Neural progenitor cell (in vitro differentiated cells): ENCODE measurements around the gene KRT72. TPM values are rescaled to one million over a fixed set of nuclear protein-coding genes. Genes with fewer than 3 reads are reported as not detected.

Source experiments
- DNase-seq: peaks from one replicate; pipeline ENCODE4 v3.0.0-alpha.2; 2016; ENCODE audit warnings: low spot score
- H2AFZ ChIP-seq: fragments of 200-600 bp; sonication (generic); replicated peaks from 2 replicates; pipeline ENCODE4 v1.6.1; 2016; ENCODE audit warnings: antibody characterized with exemption
- H3F3A ChIP-seq: fragments of 200-600 bp; sonication (generic); 2 replicates; pipeline ENCODE4 v1.6.1; 2016; ENCODE audit warnings: antibody characterized with exemption, low read depth
- H3K27ac ChIP-seq: fragments of 200-600 bp; sonication (generic); 2 replicates; pipeline ENCODE4 v1.5.1; 2016; ENCODE audit warnings: mild to moderate bottlenecking
- H3K27me3 ChIP-seq: fragments of 200-600 bp; sonication (generic); 2 replicates; pipeline ENCODE4 v1.6.1; 2016; ENCODE audit warnings: mild to moderate bottlenecking, moderate library complexity
- H3K36me3 ChIP-seq: fragments of 200-600 bp; sonication (generic); 2 replicates; pipeline ENCODE4 v1.5.1; 2016
- H3K4me1 ChIP-seq: fragments of 200-600 bp; sonication (generic); 2 replicates; pipeline ENCODE4 v1.6.1; 2016; ENCODE audit warnings: mixed run types
- H3K4me2 ChIP-seq: fragments of 200-600 bp; sonication (generic); 2 replicates; pipeline ENCODE4 v1.6.1; 2016
- H3K4me3 ChIP-seq: fragments of 200-600 bp; sonication (generic); 2 replicates; pipeline ENCODE4 v1.5.1; 2016
- H3K79me2 ChIP-seq: fragments of 200-600 bp; sonication (generic); 2 replicates; pipeline ENCODE4 v1.6.1; 2016; ENCODE audit warnings: low read depth
- H3K9ac ChIP-seq: fragments of 200-600 bp; sonication (generic); 2 replicates; pipeline ENCODE4 v1.6.1; 2016
- H3K9me3 ChIP-seq: fragments of 200-600 bp; sonication (generic); 2 replicates; pipeline ENCODE4 v1.5.1; 2016; ENCODE audit warnings: low read depth
- H4K20me1 ChIP-seq: fragments of 200-600 bp; sonication (generic); 2 replicates; pipeline ENCODE4 v1.6.1; 2016; ENCODE audit warnings: low read depth
- H3K27ac Mint-ChIP-seq: 3 replicates; pipeline ENCODE4 v1.8.0; 2021; ENCODE audit warnings: mixed read lengths
- H3K27me3 Mint-ChIP-seq: 2 replicates; pipeline ENCODE4 v1.8.0; 2022; ENCODE audit warnings: low read depth, mild to moderate bottlenecking, inconsistent platforms, moderate library complexity, mixed read lengths; ENCODE audit not compliant: insufficient read depth
- H3K36me3 Mint-ChIP-seq: 3 replicates; pipeline ENCODE4 v1.8.0; 2021; ENCODE audit warnings: mixed read lengths
- H3K4me1 Mint-ChIP-seq: 3 replicates; pipeline ENCODE4 v1.8.0; 2021; ENCODE audit warnings: mixed read lengths
- H3K4me3 Mint-ChIP-seq: 3 replicates; pipeline ENCODE4 v1.8.0; 2021; ENCODE audit warnings: mild to moderate bottlenecking, moderate library complexity, mixed read lengths
- H3K9me3 Mint-ChIP-seq: 3 replicates; pipeline ENCODE4 v1.8.0; 2020; ENCODE audit warnings: mixed read lengths
- CTCF ChIP-seq: fragments of 200-600 bp; sonication (generic); IDR thresholded peaks from 2 replicates; pipeline ENCODE4 v1.5.1; 2017; ENCODE audit warnings: antibody characterized with exemption, mild to moderate bottlenecking
- EZH2 ChIP-seq: fragments of 200-600 bp; sonication (generic); IDR thresholded peaks from 2 replicates; pipeline ENCODE4 v1.6.1; 2017; ENCODE audit warnings: antibody characterized with exemption, mild to moderate bottlenecking, moderate library complexity
- EZH2phosphoT487 ChIP-seq: fragments of 200-600 bp; sonication (generic); IDR thresholded peaks from 2 replicates; pipeline ENCODE4 v1.6.1; 2017; ENCODE audit warnings: antibody characterized with exemption
- total RNA-seq: library from RNA; depleted of rRNA; stranded (reverse); fragments of >200 nt; gene quantifications from 2 replicates; pipeline ENCODE4 v1.2.3, GENCODE V29; 2015; ENCODE audit warnings: low replicate concordance

KRT72 gene
- total RNA-seq, 1 donor from 2014 or later = not detected

DNA sequence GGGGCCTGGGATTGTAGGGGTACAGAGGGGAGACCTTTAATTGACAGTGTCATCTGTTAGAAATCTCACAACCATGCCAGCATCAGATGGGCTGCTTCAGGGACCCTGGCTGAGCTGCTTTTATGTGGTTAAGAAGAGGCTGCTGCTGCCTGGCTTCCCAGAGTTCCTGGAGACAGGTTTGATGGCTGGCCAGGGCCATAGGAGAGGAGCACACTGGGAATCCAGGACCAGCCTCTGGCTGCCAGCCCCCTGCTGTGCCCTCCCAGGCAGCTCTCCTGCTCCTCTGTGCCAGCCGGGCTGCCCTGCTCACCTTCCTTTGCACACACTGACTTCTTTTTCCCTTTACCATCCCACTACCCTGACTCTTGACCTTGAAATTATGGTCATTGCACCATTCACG is 17.6 kb upstream of the KRT72 start:
- Histone ChIP-seq H3K27ac (no peak overlapping the region), H3K79me2 (no peaks in the 10 kb centered on the region), H3K4me2 (no peak overlapping the region), H3K9me3 (no peaks in the 10 kb centered on the region), H3K36me3 (no peaks in the 10 kb centered on the region), H3K27me3 (no peaks in the 10 kb centered on the region), H3K9ac (no peak overlapping the region), H2AFZ (no peak overlapping the region), H3F3A (no peaks in the 10 kb centered on the region), H4K20me1 (no peaks in the 10 kb centered on the region), H3K4me1 (peaks cover 21% of the 10 kb centered on the region), H3K4me3 (no peak overlapping the region)
- Mint-ChIP-seq H3K4me3 (no peak overlapping the region), H3K27me3 (peaks cover 3% of the 10 kb centered on the region), H3K27ac (no peak overlapping the region), H3K9me3 (no peaks in the 10 kb centered on the region), H3K36me3 (no peaks in the 10 kb centered on the region), H3K4me1 (peaks cover 5% of the 10 kb centered on the region)
- TF ChIP-seq EZH2 = no peak
- no peak for TF ChIP-seq EZH2phosphoT487
- no peak for TF ChIP-seq CTCF
- no peak for DNase-seq

DNA sequence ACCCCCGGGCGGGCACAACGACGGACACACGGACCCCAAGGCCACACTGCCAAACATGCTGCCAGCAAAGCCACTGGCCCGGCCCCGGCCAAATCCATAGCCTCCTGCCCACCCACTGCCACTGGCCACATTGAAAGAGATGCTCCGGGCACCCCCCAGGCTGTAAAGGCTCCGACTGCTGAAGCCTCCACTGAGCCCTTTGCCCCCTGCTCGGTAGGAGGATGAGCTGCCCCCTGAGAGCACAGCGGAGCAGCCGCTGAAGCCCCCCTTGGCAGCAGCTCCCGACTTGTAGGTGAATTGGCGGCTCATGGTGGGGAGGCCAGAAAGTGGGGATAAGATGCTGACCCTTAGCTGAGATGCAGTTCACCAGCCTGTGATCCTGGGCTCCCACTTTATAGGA is 17.0 kb upstream of the KRT72 start, which contains the start of gene KRT73:
Gene KRT73, minus strand, starts transcription at position 344 of the 400 bp plus-strand sequence. Its CDS starts 35 bp downstream, at position 309.
- Histone ChIP-seq H3K36me3 (no peaks in the 10 kb centered on the region), H3K9me3 (no peaks in the 10 kb centered on the region), H3F3A (no peaks in the 10 kb centered on the region), H3K27ac (no peak within 1 kb of the TSS), H3K79me2 (no peaks in the 10 kb centered on the region), H4K20me1 (no peaks in the 10 kb centered on the region), H3K4me3 (no peak within 1 kb of the TSS), H2AFZ (no peak within 1 kb of the TSS), H3K9ac (no peak within 1 kb of the TSS), H3K4me1 (peaks cover 19% of the 10 kb centered on the region), H3K27me3 (no peaks in the 10 kb centered on the region), H3K4me2 (no peak within 1 kb of the TSS)
- DNase-seq = no peak
- Mint-ChIP-seq H3K4me3 (no peak within 1 kb of the TSS), H3K9me3 (no peaks in the 10 kb centered on the region), H3K4me1 (peaks cover 5% of the 10 kb centered on the region), H3K27me3 (peaks cover 3% of the 10 kb centered on the region), H3K27ac (no peak within 1 kb of the TSS), H3K36me3 (no peaks in the 10 kb centered on the region)
- TF ChIP-seq EZH2phosphoT487 = no peak
- no peak for TF ChIP-seq EZH2
- no peak for TF ChIP-seq CTCF

- H3K4me3 ChIP-seq = no peak overlapping the region
- Mint-ChIP-seq H3K36me3 (no peaks in the 10 kb centered on the region), H3K27ac (no peak overlapping the region), H3K4me3 (no peak overlapping the region), H3K4me1 (no peaks in the 10 kb centered on the region), H3K27me3 (peaks cover 3% of the 10 kb centered on the region), H3K9me3 (no peaks in the 10 kb centered on the region)
- H3K9ac ChIP-seq = no peak overlapping the region
- H3K79me2 ChIP-seq = no peaks in the 10 kb centered on the region
- H3K27ac ChIP-seq = no peak overlapping the region
- no peaks in the 10 kb centered on the region for H3K36me3 ChIP-seq
- no peaks in the 10 kb centered on the region for H3K27me3 ChIP-seq
- no peaks in the 10 kb centered on the region for H3K9me3 ChIP-seq
- TF ChIP-seq CTCF (no peak), EZH2phosphoT487 (no peak), EZH2 (no peak)
- H2AFZ ChIP-seq = no peak overlapping the region
- no peaks in the 10 kb centered on the region for H4K20me1 ChIP-seq
- H3F3A ChIP-seq = no peaks in the 10 kb centered on the region
- H3K4me2 ChIP-seq = no peak overlapping the region
- no peak for DNase-seq
- H3K4me1 ChIP-seq = peaks cover 11% of the 10 kb centered on the region
Observed at GRCh38 chr12:52617403-52617785, 16.1 kb upstream of the KRT72 start.
